Thymus (tissue), 11 donors: ENCODE results near the gene HNRNPR. TPM values are rescaled to one million over a fixed set of nuclear protein-coding genes. Genes with fewer than 3 reads are reported as not detected.

Source experiments
- DNase-seq, 9 donors: peaks; one replicate each; pipeline ENCODE4 v3.0.0-alpha.2; 2013; ENCODE audit warnings: low spot score in 9 of 9, low read depth in 6 of 9, missing footprints in 1 of 9
- H3K27ac ChIP-seq, 2 donors: one replicate each; pipeline ENCODE4 v1.5.1; 2013; ENCODE audit warnings: control low read depth in 1 of 2, low read depth in 1 of 2, low read length in 1 of 2, mild to moderate bottlenecking in 1 of 2, moderate library complexity in 1 of 2
- H3K27me3 ChIP-seq, 2 donors: one replicate each; pipeline ENCODE4 v1.5.1; 2013; ENCODE audit warnings: low read length in 1 of 2; ENCODE audit not compliant: control insufficient read depth in 2 of 2, insufficient read depth in 1 of 2
- H3K36me3 ChIP-seq, 2 donors: one replicate each; pipeline ENCODE4 v1.5.1; 2013; ENCODE audit warnings: low read length in 1 of 2, mild to moderate bottlenecking in 1 of 2, moderate library complexity in 1 of 2; ENCODE audit not compliant: control insufficient read depth in 2 of 2, insufficient read depth in 2 of 2
- H3K4me1 ChIP-seq, 2 donors: one replicate each; pipeline ENCODE4 v1.5.1; 2013; ENCODE audit warnings: low read length in 2 of 2; ENCODE audit not compliant: control insufficient read depth in 2 of 2, insufficient read depth in 2 of 2
- H3K4me3 ChIP-seq, 2 donors: one replicate each; pipeline ENCODE4 v1.5.1; 2013; ENCODE audit warnings: low read length in 2 of 2, control low read depth in 1 of 2, mild to moderate bottlenecking in 1 of 2
- H3K9me3 ChIP-seq, 2 donors: one replicate each; pipeline ENCODE4 v1.5.1; 2013; ENCODE audit warnings: low read length in 1 of 2, mild to moderate bottlenecking in 1 of 2; ENCODE audit not compliant: control insufficient read depth in 2 of 2, insufficient read depth in 1 of 2
- WGBS: extraction: QIAGEN DNeasy Blood & Tissue Kit; methylation state at CpG from one replicate; pipeline ENCODE4 v1.1.7; 2013; 5-methylcytosine and 5-hydroxymethylcytosine counted together
- polyA plus RNA-seq: library from polyadenylated mRNA; stranded (reverse); fragments of 200-250 nt; gene quantifications from one replicate; pipeline ENCODE4 v1.2.3, GENCODE V29; 2013
- total RNA-seq: library from RNA; stranded (reverse); fragments of 120-200 nt; gene quantifications from one replicate; pipeline ENCODE4 v1.2.4, GENCODE V29; 2013
- donor health status: healthy.

Gene HNRNPR
- total and polyA plus RNA-seq, 2 donors: 119 to 168 TPM

DNA sequence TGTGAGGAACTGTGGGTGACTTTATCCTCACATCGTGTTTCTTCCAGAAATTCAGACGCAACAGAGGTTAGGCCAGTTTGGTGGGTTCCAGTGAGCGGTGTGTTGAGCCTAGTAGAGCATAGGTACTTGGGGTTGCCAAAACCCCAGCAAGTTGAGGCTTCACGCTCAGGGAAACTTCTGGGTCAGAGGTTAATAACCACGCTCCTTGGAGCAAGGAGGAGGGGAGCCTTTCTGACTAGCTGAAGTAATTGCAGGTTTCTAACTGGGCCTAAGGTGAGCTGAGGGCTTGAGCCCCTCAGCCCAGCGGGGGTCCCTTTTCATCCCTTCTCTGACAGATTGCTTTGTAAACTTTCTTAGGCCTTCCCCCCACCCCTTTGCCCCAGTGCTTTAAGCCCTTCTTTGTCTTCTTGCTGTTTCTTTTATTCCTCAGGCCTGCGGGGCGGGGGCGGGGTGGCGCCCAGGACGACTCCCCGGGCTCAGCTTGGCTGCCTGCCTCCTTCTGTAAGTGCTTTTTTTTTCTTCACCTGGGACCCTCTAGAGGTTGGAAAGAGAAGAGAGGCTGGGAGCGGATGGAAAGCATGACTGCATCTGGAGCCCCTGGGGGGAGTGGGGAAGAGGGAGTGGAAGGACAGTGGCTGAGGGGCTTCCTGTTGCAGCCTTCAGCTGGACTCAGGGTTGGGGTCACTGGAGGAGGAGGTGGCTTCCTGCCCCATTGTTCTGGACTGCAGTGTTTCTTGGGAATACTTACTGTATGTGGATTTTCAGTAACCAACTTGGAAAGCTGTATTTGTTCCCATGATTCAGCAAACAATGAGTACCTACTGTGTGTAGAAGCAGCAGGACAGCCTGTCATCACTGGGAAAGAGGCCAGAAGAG is 26.9 kb upstream of the HNRNPR start:
- DNase-seq: no peak
- WGBS: 65% methylated on average over 13 of the region's 13 CpGs
- no peak overlapping the region for H3K4me3 ChIP-seq
- H3K4me1 ChIP-seq: peaks cover 13 to 31% of the 10 kb centered on the region in 2 donors
- peaks cover 0 to 3% of the 10 kb centered on the region in 2 donors for H3K9me3 ChIP-seq
- no peaks in the 10 kb centered on the region for H3K27me3 ChIP-seq
- H3K27ac ChIP-seq: peak overlapping the region; percentile 50 to 62
- peaks cover 0 to 4% of the 10 kb centered on the region in 2 donors for H3K36me3 ChIP-seq

DNA sequence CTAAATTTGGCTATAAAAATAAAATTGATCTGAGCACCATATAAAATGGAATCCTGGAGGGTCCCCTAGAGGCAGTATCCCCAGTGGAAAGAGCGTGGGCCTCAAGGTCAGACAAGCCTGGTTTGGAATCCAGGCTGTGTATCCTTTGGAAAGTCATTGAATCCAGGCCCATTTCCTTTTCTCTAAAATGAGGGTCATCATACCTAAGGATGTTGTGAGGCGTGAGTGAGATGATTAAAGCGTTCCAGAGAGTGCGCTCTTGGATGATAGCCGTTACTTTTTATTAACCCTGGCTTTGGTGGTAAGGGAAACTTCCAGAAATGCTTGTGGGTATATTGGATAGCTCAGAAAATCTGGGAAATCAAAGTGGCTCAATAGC is 26.2 kb upstream of the HNRNPR start:
- DNase-seq: no peak
- WGBS: 94% methylated on average over 5 of the region's 5 CpGs
- no peak overlapping the region for H3K4me3 ChIP-seq
- H3K4me1 ChIP-seq: peaks cover 13 to 31% of the 10 kb centered on the region in 2 donors
- H3K27me3 ChIP-seq: no peaks in the 10 kb centered on the region
- H3K27ac ChIP-seq: peak overlapping the region in 1 of 2 donors; percentile 100
- H3K36me3 ChIP-seq: peaks cover 0 to 4% of the 10 kb centered on the region in 2 donors
- peaks cover 0 to 7% of the 10 kb centered on the region in 2 donors for H3K9me3 ChIP-seq

GRCh38 chr1:23369335-23370013 is 25.4 kb upstream of the HNRNPR start, which contains the start of gene ZNF436:
TSS of gene ZNF436 (minus strand) at chr1:23369836. CDS start at chr1:23368005, 1,831 bp downstream.
- peak in 8 of 9 donors; percentile 24 to 66 (median 32) for DNase-seq
- Histone ChIP-seq H3K27me3 (no peaks in the 10 kb centered on the region), H3K27ac (peak within 1 kb of the TSS; percentile 94 to 100), H3K4me1 (peaks cover 13 to 31% of the 10 kb centered on the region in 2 donors), H3K4me3 (peak within 1 kb of the TSS; percentile 64 to 95), H3K36me3 (peaks cover 0 to 8% of the 10 kb centered on the region in 2 donors), H3K9me3 (peaks cover 0 to 13% of the 10 kb centered on the region in 2 donors)
- WGBS: under 1% methylated on average over 29 of the region's 29 CpGs

DNA sequence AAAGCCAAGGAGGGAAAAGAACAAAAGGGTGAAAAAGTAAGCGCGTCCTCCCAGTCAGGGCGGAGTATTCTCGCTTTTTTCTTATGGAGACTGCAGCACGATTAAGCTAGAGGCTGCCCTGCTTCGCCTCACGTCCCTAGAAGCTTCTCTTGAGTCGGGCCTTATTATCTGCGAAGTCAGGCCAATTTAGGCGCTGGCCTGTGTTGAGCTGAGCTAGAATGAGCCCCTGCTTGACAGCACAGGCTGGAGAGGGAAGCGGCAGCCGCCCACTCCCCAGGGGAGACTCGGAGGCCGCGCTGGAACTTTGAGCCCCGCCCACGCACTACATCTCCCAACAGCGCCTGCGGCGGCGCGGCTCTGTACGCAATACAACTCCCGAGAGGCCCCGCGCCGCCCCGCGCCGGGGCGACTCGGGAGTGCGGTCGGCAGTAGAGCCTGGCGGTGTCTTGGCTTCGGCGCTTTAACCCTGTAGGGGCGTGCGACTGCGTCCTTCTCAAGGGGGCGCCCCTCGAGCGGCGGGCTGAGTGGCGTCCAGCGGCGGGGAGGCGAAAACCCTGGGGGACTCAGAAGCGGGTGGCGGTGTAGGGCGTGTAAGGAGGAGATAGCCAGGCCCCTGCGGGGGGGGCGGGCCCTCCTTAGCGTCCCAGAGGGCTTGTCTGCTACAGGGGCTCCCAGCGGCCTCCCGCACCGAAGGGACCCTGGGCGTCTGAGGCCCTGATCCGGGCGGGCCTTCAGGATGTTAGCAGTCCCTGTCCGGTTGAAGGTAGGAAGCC is 24.7 kb upstream of the HNRNPR start:
- H3K4me1 ChIP-seq: peaks cover 13 to 31% of the 10 kb centered on the region in 2 donors
- WGBS: under 1% methylated on average over 61 of the region's 61 CpGs
- H3K27ac ChIP-seq: peak overlapping the region; percentile 94 to 100
- DNase-seq: peak; percentile 79 to 96 (median 90)
- H3K36me3 ChIP-seq: peaks cover 0 to 12% of the 10 kb centered on the region in 2 donors
- peaks cover 0 to 19% of the 10 kb centered on the region in 2 donors for H3K9me3 ChIP-seq
- no peaks in the 10 kb centered on the region for H3K27me3 ChIP-seq
- H3K4me3 ChIP-seq: peak overlapping the region; percentile 64 to 95

- 5% methylated on average over 41 of the region's 41 CpGs for WGBS
- peaks cover 13 to 31% of the 10 kb centered on the region in 2 donors for H3K4me1 ChIP-seq
- peak; percentile 96 to 99 (median 98) for DNase-seq
- peak overlapping the region; percentile 64 to 95 for H3K4me3 ChIP-seq
- peaks cover under 1 to 19% of the 10 kb centered on the region in 2 donors for H3K36me3 ChIP-seq
- H3K27me3 ChIP-seq: no peaks in the 10 kb centered on the region
- H3K9me3 ChIP-seq: peaks cover 2 to 27% of the 10 kb centered on the region in 2 donors
- peak overlapping the region; percentile 94 to 100 for H3K27ac ChIP-seq
These were observed 23.9 kb upstream of the HNRNPR start for GRCh38 chr1:23367791-23368561.

GRCh38 chr1:23367451-23367790 is 23.3 kb upstream of the HNRNPR start:
- Histone ChIP-seq H3K27me3 (no peaks in the 10 kb centered on the region), H3K36me3 (peaks cover 6 to 25% of the 10 kb centered on the region in 2 donors), H3K4me3 (peak overlapping the region; percentile 64 to 95), H3K9me3 (peaks cover 7 to 32% of the 10 kb centered on the region in 2 donors), H3K4me1 (peaks cover 13 to 31% of the 10 kb centered on the region in 2 donors), H3K27ac (peak overlapping the region in 1 of 2 donors; percentile 100)
- 79% methylated on average over 9 of the region's 9 CpGs for WGBS
- no peak for DNase-seq

- peaks cover 13 to 31% of the 10 kb centered on the region in 2 donors for H3K4me1 ChIP-seq
These were observed 22.5 kb upstream of the HNRNPR start for GRCh38 chr1:23366598-23366997.

DNA sequence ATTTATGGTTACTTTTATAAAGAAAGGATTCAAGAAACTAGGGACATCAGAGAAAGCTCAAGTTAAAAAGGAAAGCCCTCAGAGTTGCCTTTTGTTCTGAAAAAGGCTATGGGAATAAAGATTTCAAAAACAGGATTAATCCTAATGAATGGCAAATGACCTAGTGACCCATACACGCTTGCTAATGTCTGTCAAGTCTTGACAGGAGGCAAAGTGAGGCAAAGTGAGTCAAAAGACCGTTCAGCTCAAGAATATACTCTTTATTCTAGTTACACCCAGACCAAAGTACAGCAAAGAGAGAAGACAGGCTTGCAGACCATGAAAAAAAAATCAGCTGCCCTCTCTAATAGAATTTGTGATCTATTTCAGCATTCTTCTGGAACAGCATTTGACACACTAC is 22.1 kb upstream of the HNRNPR start:
- Histone ChIP-seq H3K36me3 (peaks cover 13 to 38% of the 10 kb centered on the region in 2 donors), H3K4me1 (peaks cover 11 to 28% of the 10 kb centered on the region in 2 donors), H3K9me3 (peaks cover 15 to 45% of the 10 kb centered on the region in 2 donors), H3K27me3 (no peaks in the 10 kb centered on the region), H3K27ac (no peak overlapping the region), H3K4me3 (no peak overlapping the region)
- no peak for DNase-seq
- 92% methylated on average over 2 of the region's 2 CpGs for WGBS

More at GRCh38 chr1:23366598-23366997, 22.5 kb upstream of the HNRNPR start:
- Histone ChIP-seq H3K4me3 (no peak overlapping the region), H3K9me3 (peaks cover 14 to 41% of the 10 kb centered on the region in 2 donors), H3K27me3 (no peaks in the 10 kb centered on the region), H3K36me3 (peaks cover 13 to 33% of the 10 kb centered on the region in 2 donors), H3K27ac (no peak overlapping the region)
- DNase-seq: no peak
- 94% methylated on average over 5 of the region's 5 CpGs for WGBS
